ENCODE data around the gene DDRGK1.
"Not testable (repeated sequence)": the region's sequence is repeated elsewhere in the genome, so short reads cannot be mapped to it uniquely, and the experiment has no call there.

The DDRGK1 gene

GRCh38 chr20:3190681-3191111, 13.8 kb downstream of the DDRGK1 start:
- Histone ChIP-seq H4K20me1 (ENCODE audit: control insufficient read depth, insufficient read depth, low read depth, low read length) (no peaks in the 10 kb centered on the region), H3K4me1 (ENCODE audit: control insufficient read depth, low read length) (no peaks in the 10 kb centered on the region), H3K79me2 (ENCODE audit: control insufficient read depth, low read length) (no peaks in the 10 kb centered on the region), H3K9me3 (ENCODE audit: control insufficient read depth, insufficient read depth, low read length) (no peaks in the 10 kb centered on the region), H3K36me3 (ENCODE audit: control insufficient read depth, low read length) (peaks cover 58% of the 10 kb centered on the region), H3K4me3 (ENCODE audit: low read length) (no peak overlapping the region), H3K27ac (ENCODE audit: low read depth, low read length) (no peak overlapping the region), H3F3A (ENCODE audit: control insufficient read depth, insufficient read depth) (no peaks in the 10 kb centered on the region), H3K27me3 (ENCODE audit: control insufficient read depth, low read length) (no peaks in the 10 kb centered on the region), H3K4me2 (ENCODE audit: low read length) (no peak overlapping the region), H3K9me2 (replicated peaks; ENCODE audit: control insufficient read depth, low read length) (no peaks in the 10 kb centered on the region)
- TF ChIP-seq CTCF (IDR thresholded peaks at IDR 0.05; ENCODE audit: low read depth, low read length, poor library complexity, severe bottlenecking), result no peak
- TF ChIP-seq EZH2phosphoT487 (IDR thresholded peaks at IDR 0.05; ENCODE audit: borderline replicate concordance, low read length), result no peak

- H3K9me3 ChIP-seq (ENCODE audit: control insufficient read depth, insufficient read depth, low read length), result no peaks in the 10 kb centered on the region
- peaks cover 48% of the 10 kb centered on the region for H3K36me3 ChIP-seq (ENCODE audit: control insufficient read depth, low read length)
- TF ChIP-seq EZH2phosphoT487 (IDR thresholded peaks at IDR 0.05; ENCODE audit: borderline replicate concordance, low read length) (no peak), CTCF (IDR thresholded peaks at IDR 0.05; ENCODE audit: low read depth, low read length, poor library complexity, severe bottlenecking) (no peak)
- H3F3A ChIP-seq (ENCODE audit: control insufficient read depth, insufficient read depth), result no peaks in the 10 kb centered on the region
- H4K20me1 ChIP-seq (ENCODE audit: control insufficient read depth, insufficient read depth, low read depth, low read length), result no peaks in the 10 kb centered on the region
- no peak overlapping the region for H3K4me3 ChIP-seq (ENCODE audit: low read length)
- H3K27ac ChIP-seq (ENCODE audit: low read depth, low read length), result no peak overlapping the region
- H3K4me1 ChIP-seq (ENCODE audit: control insufficient read depth, low read length), result no peaks in the 10 kb centered on the region
- H3K4me2 ChIP-seq (ENCODE audit: low read length), result no peak overlapping the region
- no peaks in the 10 kb centered on the region for H3K27me3 ChIP-seq (ENCODE audit: control insufficient read depth, low read length)
- no peaks in the 10 kb centered on the region for H3K79me2 ChIP-seq (ENCODE audit: control insufficient read depth, low read length)
- no peaks in the 10 kb centered on the region for H3K9me2 ChIP-seq (replicated peaks; ENCODE audit: control insufficient read depth, low read length)
Observed at GRCh38 chr20:3189561-3190131, 14.8 kb downstream of the DDRGK1 start.

GRCh38 chr20:3188823-3189413, 15.6 kb downstream of the DDRGK1 start:
- Histone ChIP-seq H3K9me3 (ENCODE audit: control insufficient read depth, insufficient read depth, low read length) (no peaks in the 10 kb centered on the region), H3K27me3 (ENCODE audit: control insufficient read depth, low read length) (no peaks in the 10 kb centered on the region), H3K4me1 (ENCODE audit: control insufficient read depth, low read length) (no peaks in the 10 kb centered on the region), H3K79me2 (ENCODE audit: control insufficient read depth, low read length) (no peaks in the 10 kb centered on the region), H3K27ac (ENCODE audit: low read depth, low read length) (no peak overlapping the region), H3K9me2 (replicated peaks; ENCODE audit: control insufficient read depth, low read length) (no peaks in the 10 kb centered on the region), H4K20me1 (ENCODE audit: control insufficient read depth, insufficient read depth, low read depth, low read length) (no peaks in the 10 kb centered on the region), H3K4me3 (ENCODE audit: low read length) (no peak overlapping the region), H3F3A (ENCODE audit: control insufficient read depth, insufficient read depth) (no peaks in the 10 kb centered on the region), H3K4me2 (ENCODE audit: low read length) (no peak overlapping the region), H3K36me3 (ENCODE audit: control insufficient read depth, low read length) (peaks cover 41% of the 10 kb centered on the region)
- TF ChIP-seq CTCF (IDR thresholded peaks at IDR 0.05; ENCODE audit: low read depth, low read length, poor library complexity, severe bottlenecking), result no peak
- no peak for TF ChIP-seq EZH2phosphoT487 (IDR thresholded peaks at IDR 0.05; ENCODE audit: borderline replicate concordance, low read length)

GRCh38 chr20:3187861-3188260, 16.6 kb downstream of the DDRGK1 start:
- H3F3A ChIP-seq (ENCODE audit: control insufficient read depth, insufficient read depth); H3K4me2 ChIP-seq (ENCODE audit: low read length); H3K27ac ChIP-seq (ENCODE audit: low read depth, low read length); H3K9me3 ChIP-seq (ENCODE audit: control insufficient read depth, insufficient read depth, low read length); H4K20me1 ChIP-seq (ENCODE audit: control insufficient read depth, insufficient read depth, low read depth, low read length); H3K4me1 ChIP-seq (ENCODE audit: control insufficient read depth, low read length); H3K27me3 ChIP-seq (ENCODE audit: control insufficient read depth, low read length); H3K9me2 ChIP-seq (replicated peaks; ENCODE audit: control insufficient read depth, low read length); H3K4me3 ChIP-seq (ENCODE audit: low read length); H3K79me2 ChIP-seq (ENCODE audit: control insufficient read depth, low read length): not testable (repeated sequence)
- peaks cover 34% of the 10 kb centered on the region for H3K36me3 ChIP-seq (ENCODE audit: control insufficient read depth, low read length)
